Mesenchymal stem cell (in vitro differentiated cells and primary cell): ENCODE results near the gene ABCD4. TPM values are rescaled to one million over a fixed set of nuclear protein-coding genes. Genes with fewer than 3 reads are reported as not detected.
A peak's percentile ranks its signal among the peaks of the same experiment; 100 is the strongest.

Source experiments
- DNase-seq: peaks from one replicate; pipeline ENCODE4 v3.0.0-alpha.2; 2013
- H2AFZ ChIP-seq: one replicate; pipeline ENCODE4 v1.6.1; 2013; ENCODE audit warnings: low read depth, mild to moderate bottlenecking, control low read depth, inconsistent platforms, low read length, moderate library complexity
- H2AK5ac ChIP-seq: 2 replicates; pipeline ENCODE4 v1.6.1; 2013; ENCODE audit warnings: low read length, moderate library complexity, mild to moderate bottlenecking, inconsistent platforms; ENCODE audit not compliant: severe bottlenecking
- H2BK120ac ChIP-seq: one replicate; pipeline ENCODE4 v1.6.1; 2013; ENCODE audit warnings: low read depth, mild to moderate bottlenecking, inconsistent platforms, low read length, moderate library complexity
- H2BK12ac ChIP-seq, 2 experiments: one replicate each; pipeline ENCODE4 v1.6.1; 2013; ENCODE audit warnings: inconsistent platforms in 2 of 2, low read length in 2 of 2, mild to moderate bottlenecking in 2 of 2, moderate library complexity in 2 of 2, control low read depth in 1 of 2
- H2BK15ac ChIP-seq: one replicate; pipeline ENCODE4 v1.6.1; 2013; ENCODE audit warnings: mild to moderate bottlenecking, low read depth, inconsistent platforms; ENCODE audit not compliant: poor library complexity, severe bottlenecking
- H2BK5ac ChIP-seq: 2 replicates; pipeline ENCODE4 v1.6.1; 2013; ENCODE audit warnings: low read depth, mild to moderate bottlenecking, low read length, control low read depth, inconsistent platforms; ENCODE audit not compliant: poor library complexity, severe bottlenecking
- H3K14ac ChIP-seq, 2 experiments: one replicate each; pipeline ENCODE4 v1.6.1; 2013; ENCODE audit warnings: inconsistent platforms in 2 of 2, low read length in 2 of 2, control low read depth in 1 of 2, mild to moderate bottlenecking in 1 of 2, moderate library complexity in 1 of 2
- H3K18ac ChIP-seq, 2 experiments: one replicate each; pipeline ENCODE4 v1.6.1; 2013; ENCODE audit warnings: inconsistent platforms in 2 of 2, low read length in 2 of 2, control low read depth in 1 of 2, low read depth in 1 of 2, mild to moderate bottlenecking in 1 of 2
- H3K23ac ChIP-seq, 2 experiments: one replicate each; pipeline ENCODE4 v1.6.1; 2013; ENCODE audit warnings: inconsistent platforms in 2 of 2, low read length in 2 of 2, mild to moderate bottlenecking in 2 of 2, moderate library complexity in 2 of 2, control low read depth in 1 of 2
- H3K27ac ChIP-seq: 2 replicates; pipeline ENCODE4 v1.5.1; 2013; ENCODE audit warnings: mild to moderate bottlenecking, moderate library complexity, low read length, control low read depth, inconsistent platforms; ENCODE audit not compliant: poor library complexity, severe bottlenecking
- H3K27me3 ChIP-seq, 2 experiments: 2 replicates each; pipeline versions ENCODE4 v1.6.1 to v1.7.0; 2013; ENCODE audit warnings: low read length in 2 of 2, mild to moderate bottlenecking in 2 of 2, moderate library complexity in 2 of 2, control low read depth in 1 of 2, inconsistent platforms in 1 of 2; ENCODE audit not compliant: control insufficient read depth in 1 of 2, insufficient read depth in 1 of 2
- H3K36me3 ChIP-seq, 2 experiments: 2 replicates each; pipeline versions ENCODE4 v1.6.1 to v1.7.0; 2013; ENCODE audit warnings: low read length in 2 of 2, control low read depth in 1 of 2, inconsistent platforms in 1 of 2, low read depth in 1 of 2, mild to moderate bottlenecking in 1 of 2; ENCODE audit not compliant: insufficient read depth in 2 of 2, control insufficient read depth in 1 of 2
- H3K4ac ChIP-seq, 2 experiments: one replicate each; pipeline ENCODE4 v1.6.1; 2013; ENCODE audit warnings: inconsistent platforms in 2 of 2, low read length in 2 of 2, mild to moderate bottlenecking in 2 of 2, moderate library complexity in 2 of 2, control low read depth in 1 of 2, low read depth in 1 of 2
- H3K4me1 ChIP-seq: 2 replicates; pipeline ENCODE4 v1.6.1; 2013; ENCODE audit warnings: low read depth, low read length, control low read depth; ENCODE audit not compliant: control insufficient read depth, insufficient read depth
- H3K4me2 ChIP-seq: 2 replicates; pipeline ENCODE4 v1.6.1; 2013; ENCODE audit warnings: low read length, mild to moderate bottlenecking, inconsistent platforms; ENCODE audit not compliant: poor library complexity, severe bottlenecking
- H3K4me3 ChIP-seq, 2 experiments: 2 replicates each; pipeline versions ENCODE4 v1.5.1 to v1.7.0; 2013; ENCODE audit warnings: low read length in 2 of 2, mild to moderate bottlenecking in 2 of 2, control low read depth in 1 of 2, low read depth in 1 of 2; ENCODE audit not compliant: insufficient read depth in 1 of 2
- H3K79me1 ChIP-seq: replicated peaks from 2 replicates; pipeline ENCODE4 v1.6.1; 2013; ENCODE audit warnings: mild to moderate bottlenecking, control low read depth, low read length, inconsistent platforms; ENCODE audit not compliant: poor library complexity, severe bottlenecking
- H3K9ac ChIP-seq: 2 replicates; pipeline ENCODE4 v1.7.0; 2013; ENCODE audit warnings: mild to moderate bottlenecking, low read length, moderate library complexity
- H3K9me3 ChIP-seq: 2 replicates; pipeline ENCODE4 v1.7.0; 2013; ENCODE audit warnings: mild to moderate bottlenecking, low read length; ENCODE audit not compliant: control insufficient read depth
- H4K8ac ChIP-seq: one replicate; pipeline ENCODE4 v1.6.1; 2013; ENCODE audit warnings: inconsistent platforms, mild to moderate bottlenecking, low read length, moderate library complexity
- H4K91ac ChIP-seq: one replicate; pipeline ENCODE4 v1.6.1; 2013; ENCODE audit warnings: mild to moderate bottlenecking, low read length, inconsistent platforms
- WGBS: methylation state at CpG from one replicate; pipeline ENCODE4 v1.1.7; 2013; ENCODE audit warnings: mixed read lengths; 5-methylcytosine and 5-hydroxymethylcytosine counted together
- polyA plus RNA-seq, 2 experiments: library from polyadenylated mRNA; stranded (reverse); fragments of 200-250 nt; gene quantifications; one replicate each; pipeline ENCODE4 v1.2.3, GENCODE V29; 2013

Gene ABCD4
- 16.6 TPM for polyA plus RNA-seq (2013, experiment 1 of 2)
- polyA plus RNA-seq (2013, experiment 2 of 2), result 16.4 TPM

- H3K4me2 ChIP-seq, result peak within 1 kb of the TSS; percentile 78
- no peak within 1 kb of the TSS for H2BK12ac ChIP-seq
- H3K79me1 ChIP-seq, result peaks cover 8% of the 10 kb centered on the region
- peak within 1 kb of the TSS; percentile 49 for H3K27ac ChIP-seq
- H2BK15ac ChIP-seq, result peak within 1 kb of the TSS; percentile 85
- H3K14ac ChIP-seq, result peak within 1 kb of the TSS in 1 of 2 experiments; percentile 3
- no peaks in the 10 kb centered on the region for H3K9me3 ChIP-seq
- peak within 1 kb of the TSS; percentile 58 for H4K91ac ChIP-seq
- peak within 1 kb of the TSS; percentile 22 for H2BK120ac ChIP-seq
- peak within 1 kb of the TSS; percentile 90 to 92 for H3K4me3 ChIP-seq
- no peaks in the 10 kb centered on the region for H3K27me3 ChIP-seq
- peaks cover 8 to 11% of the 10 kb centered on the region in 2 experiments for H3K36me3 ChIP-seq
- H2AFZ ChIP-seq, result peak within 1 kb of the TSS; percentile 80
- H3K9ac ChIP-seq, result peak within 1 kb of the TSS; percentile 93
- no peak within 1 kb of the TSS for H2AK5ac ChIP-seq
- 18% methylated on average over 39 of the region's 61 CpGs for WGBS
- no peak within 1 kb of the TSS for H2BK5ac ChIP-seq
- H3K4ac ChIP-seq, result peak within 1 kb of the TSS in 1 of 2 experiments; percentile 60
- H4K8ac ChIP-seq, result peak within 1 kb of the TSS; percentile 87
- H3K4me1 ChIP-seq, result peaks cover 7% of the 10 kb centered on the region
- peak; percentile 91 for DNase-seq
- H3K18ac ChIP-seq, result peak within 1 kb of the TSS; percentile 50 to 96
- no peak within 1 kb of the TSS for H3K23ac ChIP-seq
These were observed at the start of gene ABCD4 for GRCh38 chr14:74302634-74303569. ABCD4 (minus strand) TSS chr14:74302934; CDS start chr14:74302912, 22 bp downstream.

DNA sequence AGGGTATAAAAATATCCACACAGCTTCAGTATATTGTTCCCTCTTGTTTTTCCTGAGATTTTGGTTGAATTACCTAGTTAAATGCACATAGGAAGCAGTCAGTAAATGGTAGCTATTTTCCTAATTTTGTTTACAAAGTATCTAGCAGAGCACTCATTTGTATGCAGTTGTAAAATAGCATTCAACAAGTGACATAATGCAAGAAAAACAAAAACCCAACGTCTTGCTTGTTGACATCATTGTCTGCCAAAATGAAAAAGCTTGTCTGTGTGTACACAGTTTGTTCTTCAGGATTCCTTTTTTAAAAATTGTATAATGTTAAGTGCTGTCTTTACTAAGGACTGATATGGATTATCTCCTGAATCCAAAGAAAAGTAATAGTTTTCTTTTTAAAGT lies 48.2 kb upstream of the ABCD4 start:
- no peak overlapping the region for H3K4me2 ChIP-seq
- no peak overlapping the region for H2BK120ac ChIP-seq
- H2BK5ac ChIP-seq, result no peak overlapping the region
- H3K36me3 ChIP-seq, result no peaks in the 10 kb centered on the region
- H4K91ac ChIP-seq, result no peak overlapping the region
- no peak overlapping the region for H3K27ac ChIP-seq
- WGBS, result no CpG with 5 or more reads among the region's 1 CpG
- H3K9me3 ChIP-seq, result no peaks in the 10 kb centered on the region
- no peak overlapping the region for H2AK5ac ChIP-seq
- H3K4me1 ChIP-seq, result no peaks in the 10 kb centered on the region
- H3K14ac ChIP-seq, result no peak overlapping the region
- no peak overlapping the region for H2BK12ac ChIP-seq
- no peak overlapping the region for H2BK15ac ChIP-seq
- H4K8ac ChIP-seq, result no peak overlapping the region
- no peak overlapping the region for H3K4ac ChIP-seq
- H3K4me3 ChIP-seq, result no peak overlapping the region
- DNase-seq, result no peak
- no peak overlapping the region for H3K23ac ChIP-seq
- H3K9ac ChIP-seq, result no peak overlapping the region
- H2AFZ ChIP-seq, result no peak overlapping the region
- H3K79me1 ChIP-seq, result no peaks in the 10 kb centered on the region
- H3K27me3 ChIP-seq, result peaks cover 57 to 76% of the 10 kb centered on the region in 2 experiments
- H3K18ac ChIP-seq, result no peak overlapping the region

DNA sequence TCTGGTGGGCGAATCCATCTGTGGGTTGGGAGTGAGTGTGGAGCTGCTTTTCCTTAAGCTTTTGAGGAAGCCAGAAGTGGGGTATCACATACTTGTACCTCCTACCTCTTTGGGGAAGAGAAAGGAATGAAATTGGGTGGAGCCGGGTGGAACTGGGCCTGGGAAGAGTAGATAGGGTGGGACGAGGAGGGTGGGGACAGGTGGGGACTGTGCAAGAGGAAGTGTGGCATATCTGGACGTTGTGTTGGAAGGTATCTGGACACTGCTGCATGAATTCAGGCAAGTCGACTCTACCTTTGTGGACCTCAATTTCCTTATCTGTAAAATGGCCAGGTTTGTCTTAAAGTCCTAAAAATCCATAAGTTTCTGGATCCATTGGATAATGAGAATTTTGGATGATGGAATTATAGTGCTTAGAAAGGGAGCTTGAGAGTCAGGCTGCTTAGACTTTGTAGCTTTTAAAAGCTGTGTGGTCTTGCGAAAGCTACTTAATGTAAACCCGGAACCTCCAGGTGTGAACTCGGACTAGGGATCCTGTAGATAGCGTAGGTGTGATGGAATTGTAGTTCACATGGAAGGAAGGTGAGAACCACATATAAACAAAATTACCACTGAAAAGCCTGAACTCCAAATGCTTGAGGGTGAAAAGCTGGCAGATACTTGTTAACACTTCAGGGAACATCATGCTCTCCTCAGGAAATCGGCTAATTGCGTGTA lies 47.6 kb upstream of the ABCD4 start:
- Histone ChIP-seq H3K18ac (no peak overlapping the region), H3K23ac (no peak overlapping the region), H3K79me1 (no peaks in the 10 kb centered on the region), H3K9ac (no peak overlapping the region), H2AK5ac (no peak overlapping the region), H3K14ac (no peak overlapping the region), H3K4me2 (no peak overlapping the region), H2AFZ (no peak overlapping the region), H2BK120ac (no peak overlapping the region), H2BK5ac (no peak overlapping the region), H3K9me3 (no peaks in the 10 kb centered on the region), H2BK15ac (no peak overlapping the region), H3K4me1 (no peaks in the 10 kb centered on the region), H2BK12ac (no peak overlapping the region), H4K91ac (no peak overlapping the region), H3K27ac (no peak overlapping the region), H4K8ac (no peak overlapping the region), H3K4me3 (no peak overlapping the region), H3K36me3 (no peaks in the 10 kb centered on the region), H3K27me3 (peaks cover 57 to 76% of the 10 kb centered on the region in 2 experiments), H3K4ac (no peak overlapping the region)
- no peak for DNase-seq
- 37% methylated on average over 10 of the region's 11 CpGs for WGBS

DNA sequence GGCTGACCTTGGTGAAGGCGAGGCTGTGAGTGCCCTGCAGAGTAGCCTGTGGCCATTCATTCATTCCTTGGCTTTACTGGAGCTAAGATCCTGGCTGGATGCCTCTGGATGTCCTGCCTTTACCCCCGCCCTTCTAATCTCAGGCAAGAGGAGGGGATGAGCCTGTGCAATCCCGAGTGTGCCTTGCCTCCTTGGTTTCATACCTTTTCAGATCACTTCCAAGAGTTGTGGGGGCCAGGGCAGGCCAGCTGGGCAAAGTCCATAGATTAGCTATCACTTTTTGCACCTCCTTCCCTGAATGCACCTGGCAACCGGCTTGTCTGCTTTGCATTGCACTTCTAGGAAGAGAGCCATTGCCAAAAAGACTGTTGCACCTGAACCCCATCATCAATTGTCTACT lies 47.0 kb upstream of the ABCD4 start:
- no peak overlapping the region for H3K4me3 ChIP-seq
- H3K9ac ChIP-seq, result no peak overlapping the region
- no peak overlapping the region for H2AK5ac ChIP-seq
- no peaks in the 10 kb centered on the region for H3K9me3 ChIP-seq
- no peaks in the 10 kb centered on the region for H3K79me1 ChIP-seq
- H3K4me2 ChIP-seq, result no peak overlapping the region
- H2BK120ac ChIP-seq, result no peak overlapping the region
- peak overlapping the region; percentile 50 for H4K91ac ChIP-seq
- no peak overlapping the region for H3K14ac ChIP-seq
- H2BK15ac ChIP-seq, result no peak overlapping the region
- WGBS, result 23% methylated on average over 4 of the region's 4 CpGs
- no peaks in the 10 kb centered on the region for H3K36me3 ChIP-seq
- no peak overlapping the region for H2BK5ac ChIP-seq
- no peak overlapping the region for H4K8ac ChIP-seq
- H3K27me3 ChIP-seq, result peaks cover 57 to 71% of the 10 kb centered on the region in 2 experiments
- no peak for DNase-seq
- no peaks in the 10 kb centered on the region for H3K4me1 ChIP-seq
- no peak overlapping the region for H3K4ac ChIP-seq
- H3K23ac ChIP-seq, result no peak overlapping the region
- H2BK12ac ChIP-seq, result no peak overlapping the region
- H3K18ac ChIP-seq, result no peak overlapping the region
- H2AFZ ChIP-seq, result no peak overlapping the region
- no peak overlapping the region for H3K27ac ChIP-seq
